Body of pancreas (tissue), 4 donors: ENCODE data around the gene MAL. TPM values are rescaled to one million over a fixed set of nuclear protein-coding genes. Genes with fewer than 3 reads are reported as not detected.

Experiments
- ATAC-seq: fragments of 150-250 bp; one replicate; pipeline ENCODE4 v1.9.1; 2016
- DNase-seq, 4 donors: peaks; one replicate each; pipeline ENCODE4 v3.0.0-alpha.2; 2019
- H3K27ac ChIP-seq, 4 donors: fragments of 200-600 bp; sonication (generic); 1 replicate in 3 of 4; 2 replicates in 1 of 4; pipeline versions ENCODE4 v1.5.1 to v1.6.1; 2016 to 2019; ENCODE audit warnings: mild to moderate bottlenecking in 1 of 4, mixed read lengths in 1 of 4, moderate library complexity in 1 of 4
- H3K27me3 ChIP-seq, 2 donors: fragments of 200-600 bp; sonication (generic); one replicate each; pipeline ENCODE4 v1.6.0; 2016; ENCODE audit warnings: mild to moderate bottlenecking in 1 of 2
- H3K36me3 ChIP-seq, 2 donors: fragments of 200-600 bp; sonication (generic); replicated peaks in 1 of 2; 2 replicates each; pipeline ENCODE4 v1.5.1; 2016; ENCODE audit warnings: low read depth in 2 of 2; ENCODE audit not compliant: insufficient read depth in 1 of 2
- H3K4me1 ChIP-seq: fragments of 200-600 bp; sonication (generic); one replicate; pipeline ENCODE4 v1.6.0; 2016
- H3K4me3 ChIP-seq, 2 donors: fragments of 200-600 bp; sonication (generic); 1 replicate in 1 of 2; 2 replicates in 1 of 2; pipeline ENCODE4 v1.5.1; 2016 to 2019
- H3K9me3 ChIP-seq, 3 donors: fragments of 200-600 bp; sonication (generic); 1 replicate in 2 of 3; 2 replicates in 1 of 3; pipeline ENCODE4 v1.5.1; 2016
- POLR2A ChIP-seq, 3 donors: fragments of 450-650 bp; IDR thresholded peaks; one replicate each; pipeline ENCODE4 v1.6.1; 2016; ENCODE audit warnings: antibody characterized with exemption in 3 of 3, mild to moderate bottlenecking in 2 of 3
- WGBS, 2 donors: methylation state at CpG; one replicate each; pipeline ENCODE4 v1.1.5; 2017; 5-methylcytosine and 5-hydroxymethylcytosine counted together
- intact Hi-C: fragments of 100-400 bp; cut with DNase I; formaldehyde crosslinking; loops from one replicate; pipeline ENCODE4 v1.15.1; 2023
- total RNA-seq, 2 donors: library from RNA; depleted of rRNA; stranded (reverse); fragments of >200 nt; gene quantifications; one replicate each; pipeline ENCODE4 v1.1.0, GENCODE V29; 2016
- TF ChIP-seq, protein P1 (sequence below), 7 experiments: fragments of 450-650 bp in 4 of 7; fragments of 200-600 bp in 3 of 7; sonication (generic) in 3 of 7; IDR thresholded peaks; one replicate each; pipeline ENCODE4 v1.5.1; 2016 to 2019; ENCODE audit warnings: antibody characterized with exemption in 7 of 7

MAL gene
- total RNA-seq, 2 donors from 2014 or later, result not detected

DNA sequence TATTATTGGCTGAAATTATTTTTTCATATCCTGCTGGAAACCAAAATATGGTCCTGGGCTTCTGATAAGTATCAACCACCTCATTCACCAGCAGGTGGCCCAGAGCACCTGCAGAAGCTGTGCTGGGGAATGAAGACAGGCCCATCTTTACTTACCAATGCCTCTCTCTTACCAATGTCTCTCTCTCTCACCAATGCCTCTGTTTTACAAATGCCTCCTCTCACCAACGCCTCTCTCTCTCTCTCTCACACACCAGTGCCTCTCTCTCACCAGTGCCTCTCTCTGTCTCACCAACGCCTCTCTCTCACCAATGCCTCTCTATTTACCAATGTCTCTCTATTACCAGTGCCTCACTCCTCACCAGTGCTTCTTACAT is 2.3 kb upstream of the MAL start:
- Histone ChIP-seq H3K4me1 (peaks cover 18% of the 10 kb centered on the region), H3K4me3 (no peak overlapping the region), H3K27me3 (peaks cover 0 to 8% of the 10 kb centered on the region in 2 donors), H3K36me3 (no peaks in the 10 kb centered on the region), H3K9me3 (no peaks in the 10 kb centered on the region), H3K27ac (no peak overlapping the region)
- TF ChIP-seq POLR2A (IDR thresholded peaks at IDR 0.05), result no peak
- TF ChIP-seq, protein P1, sequence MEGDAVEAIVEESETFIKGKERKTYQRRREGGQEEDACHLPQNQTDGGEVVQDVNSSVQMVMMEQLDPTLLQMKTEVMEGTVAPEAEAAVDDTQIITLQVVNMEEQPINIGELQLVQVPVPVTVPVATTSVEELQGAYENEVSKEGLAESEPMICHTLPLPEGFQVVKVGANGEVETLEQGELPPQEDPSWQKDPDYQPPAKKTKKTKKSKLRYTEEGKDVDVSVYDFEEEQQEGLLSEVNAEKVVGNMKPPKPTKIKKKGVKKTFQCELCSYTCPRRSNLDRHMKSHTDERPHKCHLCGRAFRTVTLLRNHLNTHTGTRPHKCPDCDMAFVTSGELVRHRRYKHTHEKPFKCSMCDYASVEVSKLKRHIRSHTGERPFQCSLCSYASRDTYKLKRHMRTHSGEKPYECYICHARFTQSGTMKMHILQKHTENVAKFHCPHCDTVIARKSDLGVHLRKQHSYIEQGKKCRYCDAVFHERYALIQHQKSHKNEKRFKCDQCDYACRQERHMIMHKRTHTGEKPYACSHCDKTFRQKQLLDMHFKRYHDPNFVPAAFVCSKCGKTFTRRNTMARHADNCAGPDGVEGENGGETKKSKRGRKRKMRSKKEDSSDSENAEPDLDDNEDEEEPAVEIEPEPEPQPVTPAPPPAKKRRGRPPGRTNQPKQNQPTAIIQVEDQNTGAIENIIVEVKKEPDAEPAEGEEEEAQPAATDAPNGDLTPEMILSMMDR (IDR thresholded peaks at IDR 0.05), result peak in 2 of 7 experiments; percentile 24 to 30
- DNase-seq (peak in 1 of 4 donors; percentile 26), ATAC-seq (no peak)
- 28 to 29% methylated on average over 2 of the region's 2 CpGs for WGBS, 2 donors
- intact Hi-C loops, result no loop called here

DNA sequence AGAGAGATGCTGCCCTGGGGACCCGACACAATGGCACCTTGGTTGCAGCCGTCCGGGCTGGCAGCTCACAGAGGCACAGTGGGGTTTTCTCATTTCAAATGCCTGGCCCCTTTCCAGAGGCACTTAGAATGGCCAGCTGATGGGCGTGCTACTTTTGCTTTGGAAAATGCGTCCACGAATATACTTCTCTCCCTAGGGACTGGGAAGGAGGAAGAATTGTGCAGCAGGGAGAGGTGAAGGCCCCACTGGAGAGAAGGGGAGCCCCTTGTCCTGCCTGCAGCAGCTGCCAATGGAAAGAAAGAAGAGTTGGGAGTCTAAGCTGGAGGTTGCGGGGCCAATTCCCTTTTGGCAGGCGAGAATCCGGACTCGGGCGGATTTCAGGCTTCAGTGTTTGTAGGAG is 1.1 kb upstream of the MAL start:
- ATAC-seq (no peak), DNase-seq (no peak)
- H3K4me3 ChIP-seq, result no peak overlapping the region
- H3K4me1 ChIP-seq, result peaks cover 18% of the 10 kb centered on the region
- intact Hi-C loops, result no loop called here
- WGBS, 2 donors, result 65 to 76% methylated on average over 11 of the region's 11 CpGs
- H3K27ac ChIP-seq, result no peak overlapping the region
- H3K9me3 ChIP-seq, result no peaks in the 10 kb centered on the region
- TF ChIP-seq POLR2A (IDR thresholded peaks at IDR 0.05), result no peak
- TF ChIP-seq, protein P1 (IDR thresholded peaks at IDR 0.05), result no peak
- no peaks in the 10 kb centered on the region for H3K36me3 ChIP-seq
- peaks cover 0 to 8% of the 10 kb centered on the region in 2 donors for H3K27me3 ChIP-seq

- Histone ChIP-seq H3K27me3 (peaks cover 0 to 8% of the 10 kb centered on the region in 2 donors), H3K36me3 (no peaks in the 10 kb centered on the region), H3K27ac (no peak overlapping the region), H3K4me3 (no peak overlapping the region), H3K4me1 (peaks cover 18% of the 10 kb centered on the region), H3K9me3 (no peaks in the 10 kb centered on the region)
- WGBS, 2 donors, result 12 to 14% methylated on average over 15 to 30 of the region's 30 CpGs
- DNase-seq, result no peak
- ATAC-seq, result no peak
- TF ChIP-seq POLR2A (IDR thresholded peaks at IDR 0.05), result no peak
- TF ChIP-seq, protein P1 (IDR thresholded peaks at IDR 0.05), result no peak
- intact Hi-C loops, result no loop called here
These were observed 525 bp upstream of the MAL start for GRCh38 chr2:95024960-95025405.

DNA sequence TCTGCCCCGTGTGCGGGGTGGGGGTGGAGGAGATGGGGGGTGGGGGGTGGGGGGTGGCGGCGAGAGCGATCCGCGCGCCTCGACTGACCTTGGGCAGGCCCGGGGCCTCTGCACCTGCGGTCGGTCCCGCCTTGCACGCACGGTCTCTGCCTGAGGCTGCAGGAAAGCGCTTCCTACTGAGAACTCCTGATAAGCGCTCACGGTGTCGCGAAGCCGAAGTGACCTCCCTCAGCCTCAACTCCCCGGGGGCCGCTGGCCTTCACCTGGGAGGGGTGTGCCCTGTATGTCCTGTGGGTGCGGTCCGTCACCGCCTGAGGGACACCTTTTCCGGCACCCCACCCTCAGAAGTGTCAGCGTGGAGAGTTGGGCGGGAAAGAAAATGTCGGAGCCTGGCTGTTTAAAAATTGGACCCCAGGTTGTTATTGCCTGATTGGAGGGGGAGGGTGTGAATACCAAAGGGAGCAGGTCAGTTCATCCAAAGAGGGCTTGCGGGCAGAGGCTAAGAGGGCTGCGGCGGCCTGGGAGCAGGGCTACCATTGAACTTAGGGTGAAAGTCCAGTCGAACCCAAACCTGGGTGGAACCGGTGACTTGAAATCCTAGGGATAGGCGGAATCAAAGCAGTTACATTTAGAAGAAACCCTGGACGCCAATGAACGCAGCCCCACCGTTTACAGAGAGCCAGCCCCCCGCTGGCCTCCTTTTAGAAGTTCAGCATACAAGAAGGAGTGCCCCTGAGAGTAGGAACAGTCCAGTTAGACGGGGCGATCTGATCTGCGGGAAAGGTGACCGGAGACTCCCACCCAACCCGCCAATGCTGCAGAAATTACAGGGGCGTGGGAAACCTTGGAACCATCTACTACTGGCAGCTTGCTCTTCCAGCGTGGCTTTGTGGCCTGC is 1.2 kb downstream of the MAL start:
- WGBS, 2 donors, result 9 to 18% methylated on average over 34 to 47 of the region's 47 CpGs
- H3K27me3 ChIP-seq, result peaks cover 0 to 8% of the 10 kb centered on the region in 2 donors
- no peaks in the 10 kb centered on the region for H3K36me3 ChIP-seq
- H3K9me3 ChIP-seq, result no peaks in the 10 kb centered on the region
- ATAC-seq (no peak), DNase-seq (peak in 1 of 4 donors; percentile 16)
- H3K4me3 ChIP-seq, result no peak overlapping the region
- intact Hi-C loops, result no loop called here
- peaks cover 18% of the 10 kb centered on the region for H3K4me1 ChIP-seq
- no peak overlapping the region for H3K27ac ChIP-seq
- TF ChIP-seq, protein P1 (IDR thresholded peaks at IDR 0.05), result no peak
- no peak for TF ChIP-seq POLR2A (IDR thresholded peaks at IDR 0.05)
